ENCODE data around the gene DOCK6. TPM values are rescaled to one million over a fixed set of nuclear protein-coding genes. Genes with fewer than 3 reads are reported as not detected.

Gene DOCK6
- total RNA-seq, 1 donor from 2014 or later, result 86.9 TPM

- no peak overlapping the region for H3K4me3 Mint-ChIP-seq (ENCODE audit: unreplicated experiment)
- DNase-seq (ENCODE audit: extremely low spot score, unreplicated experiment), result no peak
- no peaks in the 10 kb centered on the region for H3K27me3 Mint-ChIP-seq (ENCODE audit: unreplicated experiment)
- H3K27ac Mint-ChIP-seq (ENCODE audit: unreplicated experiment), result no peak overlapping the region
- no peaks in the 10 kb centered on the region for H3K9me3 Mint-ChIP-seq (ENCODE audit: unreplicated experiment)
- H3K4me1 Mint-ChIP-seq (ENCODE audit: unreplicated experiment), result peaks cover 53% of the 10 kb centered on the region
- TF ChIP-seq CTCF (IDR thresholded peaks at IDR 0.05), result no peak
- H3K36me3 Mint-ChIP-seq (ENCODE audit: unreplicated experiment), result peaks cover 5% of the 10 kb centered on the region
Measured at GRCh38 chr19:11200015-11200574, 62.2 kb downstream of the DOCK6 start.

- H3K4me1 Mint-ChIP-seq (ENCODE audit: unreplicated experiment), result peaks cover 51% of the 10 kb centered on the region
Measured at GRCh38 chr19:11199517-11199916, 62.8 kb downstream of the DOCK6 start.

GRCh38 chr19:11198769-11199424, 63.4 kb downstream of the DOCK6 start:
- Mint-ChIP-seq H3K36me3 (ENCODE audit: unreplicated experiment) (peaks cover 8% of the 10 kb centered on the region), H3K27me3 (ENCODE audit: unreplicated experiment) (no peaks in the 10 kb centered on the region), H3K4me1 (ENCODE audit: unreplicated experiment) (peaks cover 51% of the 10 kb centered on the region), H3K9me3 (ENCODE audit: unreplicated experiment) (no peaks in the 10 kb centered on the region), H3K4me3 (ENCODE audit: unreplicated experiment) (peak overlapping the region; percentile 67), H3K27ac (ENCODE audit: unreplicated experiment) (peak overlapping the region; percentile 75)
- no peak for DNase-seq (ENCODE audit: extremely low spot score, unreplicated experiment)
- no peak for TF ChIP-seq CTCF (IDR thresholded peaks at IDR 0.05)

More at GRCh38 chr19:11199517-11199916, 62.8 kb downstream of the DOCK6 start:
- Mint-ChIP-seq H3K9me3 (ENCODE audit: unreplicated experiment) (no peaks in the 10 kb centered on the region), H3K27ac (ENCODE audit: unreplicated experiment) (no peak overlapping the region), H3K27me3 (ENCODE audit: unreplicated experiment) (no peaks in the 10 kb centered on the region), H3K4me3 (ENCODE audit: unreplicated experiment) (no peak overlapping the region), H3K36me3 (ENCODE audit: unreplicated experiment) (peaks cover 5% of the 10 kb centered on the region)
- no peak for TF ChIP-seq CTCF (IDR thresholded peaks at IDR 0.05)
- DNase-seq (ENCODE audit: extremely low spot score, unreplicated experiment), result no peak

- H3K4me3 Mint-ChIP-seq (ENCODE audit: unreplicated experiment), result peak overlapping the region; percentile 67
- peaks cover 45% of the 10 kb centered on the region for H3K4me1 Mint-ChIP-seq (ENCODE audit: unreplicated experiment)
- H3K27ac Mint-ChIP-seq (ENCODE audit: unreplicated experiment), result peak overlapping the region; percentile 82
- H3K36me3 Mint-ChIP-seq (ENCODE audit: unreplicated experiment), result peaks cover 8% of the 10 kb centered on the region
- no peak for TF ChIP-seq CTCF (IDR thresholded peaks at IDR 0.05)
- no peaks in the 10 kb centered on the region for H3K9me3 Mint-ChIP-seq (ENCODE audit: unreplicated experiment)
- DNase-seq (ENCODE audit: extremely low spot score, unreplicated experiment), result no peak
- no peaks in the 10 kb centered on the region for H3K27me3 Mint-ChIP-seq (ENCODE audit: unreplicated experiment)
Measured at GRCh38 chr19:11198175-11198534, 64.2 kb downstream of the DOCK6 start.

- peaks cover 42% of the 10 kb centered on the region for H3K4me1 Mint-ChIP-seq (ENCODE audit: unreplicated experiment)
- no peaks in the 10 kb centered on the region for H3K27me3 Mint-ChIP-seq (ENCODE audit: unreplicated experiment)
- TF ChIP-seq CTCF (IDR thresholded peaks at IDR 0.05), result peak; percentile 40
- no peaks in the 10 kb centered on the region for H3K9me3 Mint-ChIP-seq (ENCODE audit: unreplicated experiment)
- peak within 1 kb of the TSS; percentile 89 for H3K4me3 Mint-ChIP-seq (ENCODE audit: unreplicated experiment)
- DNase-seq (ENCODE audit: extremely low spot score, unreplicated experiment), result peak; percentile 96
- peaks cover 8% of the 10 kb centered on the region for H3K36me3 Mint-ChIP-seq (ENCODE audit: unreplicated experiment)
- H3K27ac Mint-ChIP-seq (ENCODE audit: unreplicated experiment), result peak within 1 kb of the TSS; percentile 82
Measured at GRCh38 chr19:11197291-11198174, 64.8 kb downstream of the DOCK6 start, which contains the start of gene KANK2. Gene KANK2, minus strand, starts transcription at chr19:11197545. Its CDS starts 3,034 bp downstream, at chr19:11194511.

Data from osteocyte (in vitro differentiated cells).